GM18511 (cell line): ENCODE results near the gene ELMO1.

Experiments used
- ATAC-seq: cut with Tn5 transposase; IDR thresholded peaks from one replicate; pipeline ENCODE4 v1.9.1; 2021; ENCODE audit warnings: mild to moderate bottlenecking, moderate library complexity; ENCODE audit not compliant: unreplicated experiment

Gene ELMO1

GRCh38 chr7:36870625-36871354, 577.9 kb downstream of the ELMO1 start:
- no peak for ATAC-seq

DNA sequence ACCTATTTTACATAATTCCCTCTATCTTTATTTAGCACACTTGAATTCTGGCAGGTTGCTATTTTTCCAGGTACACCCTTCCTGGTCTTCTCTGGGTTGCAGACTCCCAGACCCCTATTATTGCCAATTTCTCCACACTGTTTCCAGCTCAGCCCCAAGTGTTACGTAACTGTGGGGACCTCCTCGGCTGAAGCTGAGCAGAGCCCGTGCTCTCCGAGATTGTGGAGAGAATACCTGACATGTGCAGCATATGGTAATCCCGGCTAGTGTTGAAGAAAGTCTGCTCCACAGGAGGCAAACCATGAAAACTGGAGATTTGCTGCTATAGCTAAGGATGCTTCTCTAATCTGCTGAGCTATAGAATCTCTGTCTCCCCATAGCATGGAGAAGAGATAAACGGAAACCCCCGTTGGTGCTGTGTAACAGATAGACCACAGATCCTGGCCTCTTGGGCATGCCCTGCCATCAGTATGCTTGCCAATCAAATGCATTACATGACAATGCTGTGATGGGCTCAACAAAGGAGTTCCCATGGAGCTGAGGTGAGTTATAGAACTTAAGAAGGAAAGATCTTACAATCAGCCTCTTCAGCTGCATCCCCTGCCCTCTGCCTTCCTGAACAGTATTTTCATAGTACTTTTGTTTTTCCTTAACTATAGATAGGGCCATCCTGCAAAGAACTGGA, 579.8 kb downstream of the ELMO1 start:
- ATAC-seq = no peak

DNA sequence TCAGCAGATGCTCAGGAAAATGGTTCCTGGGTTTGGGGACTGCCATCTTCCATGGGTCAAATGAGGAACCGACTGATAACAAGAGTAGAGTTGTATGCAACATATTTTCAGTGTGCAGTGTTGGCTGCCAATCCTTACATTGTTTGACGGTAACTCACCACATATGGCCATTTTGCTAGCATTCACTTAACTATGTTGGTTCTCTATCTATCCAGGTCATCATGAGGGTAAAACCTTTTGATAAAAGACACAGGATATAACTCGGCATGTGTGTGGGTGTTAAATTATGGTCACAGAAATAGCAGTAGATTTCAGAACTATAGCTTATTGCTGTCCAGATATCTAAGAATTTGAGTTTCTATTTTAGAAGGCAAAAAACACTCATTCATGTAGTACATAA, 583.6 kb downstream of the ELMO1 start:
- ATAC-seq = no peak

- no peak for ATAC-seq
Observed at GRCh38 chr7:36863901-36864701, 584.6 kb downstream of the ELMO1 start.

GRCh38 chr7:36862771-36863261, 585.8 kb downstream of the ELMO1 start:
- ATAC-seq = no peak

DNA sequence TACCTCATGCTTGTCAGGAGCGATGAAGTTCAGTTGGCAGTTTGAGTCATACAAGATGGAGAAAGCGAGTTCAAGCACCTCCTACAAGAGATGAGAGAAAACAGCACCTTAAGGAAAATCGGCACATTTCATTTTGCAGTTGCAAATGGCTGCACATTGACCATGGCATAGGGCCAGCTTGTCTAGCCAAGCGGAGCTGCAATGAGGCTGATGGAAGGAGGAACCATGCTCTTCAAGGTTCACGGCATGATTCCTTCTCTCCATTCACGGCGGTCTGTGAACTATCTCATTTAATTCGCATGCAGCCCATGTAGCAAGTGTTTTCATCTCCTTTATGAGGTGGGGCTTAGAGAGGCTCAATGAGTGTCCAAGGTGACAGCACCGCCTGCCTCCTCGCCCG, 587.0 kb downstream of the ELMO1 start:
- ATAC-seq = no peak

GRCh38 chr7:36860681-36861080, 588.0 kb downstream of the ELMO1 start:
- ATAC-seq = no peak

- no peak for ATAC-seq
Observed at GRCh38 chr7:36855330-36855729, 593.3 kb downstream of the ELMO1 start.

DNA sequence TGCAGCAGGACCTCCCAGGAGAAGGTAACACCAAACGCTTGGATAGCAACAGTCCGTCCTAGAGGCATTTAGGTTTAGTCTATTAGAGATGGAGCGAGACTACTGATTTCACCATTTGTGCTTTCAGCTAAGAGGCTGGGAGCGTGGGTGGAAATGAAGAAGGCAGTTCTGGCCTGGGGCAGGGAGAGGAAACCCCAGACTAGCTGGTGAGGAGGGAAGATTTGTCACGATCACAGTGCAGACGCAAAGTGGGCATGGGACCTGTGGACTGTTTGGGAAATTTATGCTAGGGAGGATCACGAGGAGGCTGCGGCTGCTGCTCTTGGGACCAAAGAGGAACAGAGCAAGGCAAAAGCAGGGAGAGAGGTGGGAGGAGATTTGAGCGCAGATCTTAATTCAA, 594.0 kb downstream of the ELMO1 start:
- no peak for ATAC-seq

DNA sequence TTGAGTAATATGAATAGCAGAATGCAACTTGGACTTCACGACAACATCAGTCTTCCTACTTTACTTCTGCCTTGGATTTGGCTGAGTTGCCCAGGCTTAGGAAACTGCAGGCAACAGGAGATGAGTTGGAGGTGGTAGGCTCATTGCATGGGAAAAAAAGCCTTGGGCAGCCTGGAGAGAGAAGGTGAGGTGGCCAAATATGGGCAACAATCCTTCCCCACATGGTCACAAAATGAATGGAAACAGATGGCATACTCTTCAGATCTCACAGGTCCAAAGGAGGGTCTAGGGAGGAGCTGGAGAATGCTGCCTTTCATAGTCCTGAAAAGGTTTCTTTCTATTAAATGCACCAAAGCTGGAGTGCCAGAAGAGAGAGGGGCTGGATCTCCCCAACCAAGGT, 595.7 kb downstream of the ELMO1 start:
- no peak for ATAC-seq

DNA sequence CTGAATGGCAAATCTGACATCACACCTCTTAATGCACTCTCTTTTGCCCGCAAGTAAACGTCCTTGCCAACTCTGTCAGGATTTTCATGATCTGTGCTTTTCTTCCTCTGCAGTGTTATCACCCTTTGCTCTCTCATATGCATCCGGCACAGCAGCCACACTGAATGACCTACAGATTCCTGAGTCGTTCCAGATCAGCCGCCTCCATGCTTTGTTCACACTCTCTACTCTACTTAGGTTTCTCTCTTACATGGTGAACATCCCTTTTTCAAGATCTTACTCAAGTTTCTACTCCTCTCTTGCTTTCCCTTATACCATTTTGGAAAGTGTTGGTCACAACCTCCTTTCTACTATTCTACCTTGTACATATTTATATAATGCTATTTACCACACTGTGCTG, 596.6 kb downstream of the ELMO1 start:
- ATAC-seq = no peak

DNA sequence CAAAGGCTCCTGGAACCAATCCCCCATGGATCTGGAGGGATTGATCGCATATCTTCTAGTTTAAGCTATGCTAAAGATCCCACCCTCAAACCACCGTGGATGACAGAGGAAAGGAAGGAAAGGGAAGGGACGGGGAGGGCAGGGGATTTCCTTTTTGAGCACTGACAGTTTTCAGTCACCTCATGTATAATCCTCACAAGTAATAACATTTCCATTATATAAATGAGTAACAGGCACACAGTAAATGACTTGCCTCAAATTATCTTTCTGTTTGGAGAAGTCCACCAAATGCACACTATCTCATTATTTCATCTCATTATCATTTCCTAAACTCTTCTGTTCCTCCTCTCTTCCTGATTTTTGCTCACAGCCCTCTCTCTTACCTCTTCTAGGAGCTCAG, 597.3 kb downstream of the ELMO1 start:
- no peak for ATAC-seq

GRCh38 chr7:36847946-36848345, 600.7 kb downstream of the ELMO1 start:
- no peak for ATAC-seq

DNA sequence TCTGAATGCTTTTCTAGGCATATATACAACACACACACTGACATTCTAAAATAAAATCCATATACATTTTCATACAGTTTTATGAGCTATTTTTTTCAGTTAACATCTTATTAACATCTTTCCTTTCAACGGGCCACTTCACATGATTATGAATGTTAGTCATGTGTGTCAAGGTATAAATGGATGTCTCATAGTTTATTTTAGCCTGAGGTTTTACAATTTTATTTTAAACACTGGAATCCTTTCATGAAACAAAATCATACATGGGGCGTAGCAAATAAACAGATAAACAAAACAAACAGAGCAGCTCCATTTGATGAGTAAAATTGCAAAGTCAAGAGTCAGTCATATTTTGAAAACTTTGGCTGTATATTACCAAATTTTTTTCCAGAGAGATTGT, 604.3 kb downstream of the ELMO1 start:
- no peak for ATAC-seq

DNA sequence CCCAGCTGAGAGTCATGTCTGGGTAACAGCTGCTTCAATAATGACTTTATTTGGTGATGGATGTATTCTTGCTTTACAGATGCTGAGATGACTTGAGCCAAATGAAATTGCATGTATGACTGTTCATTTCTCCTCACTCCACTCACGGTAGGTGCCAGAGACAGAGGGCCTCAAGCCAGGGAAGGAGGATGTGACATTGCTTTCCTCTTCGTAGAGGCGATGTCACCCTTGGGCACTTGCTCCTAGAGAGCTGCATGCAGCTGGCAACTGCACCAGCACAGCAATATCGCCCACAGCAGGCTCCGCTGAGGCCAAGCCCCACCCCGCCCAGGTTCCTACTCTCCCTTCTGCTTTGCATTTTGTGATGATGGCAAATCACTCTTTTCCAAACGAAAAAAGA, 607.8 kb downstream of the ELMO1 start:
- ATAC-seq = no peak

DNA sequence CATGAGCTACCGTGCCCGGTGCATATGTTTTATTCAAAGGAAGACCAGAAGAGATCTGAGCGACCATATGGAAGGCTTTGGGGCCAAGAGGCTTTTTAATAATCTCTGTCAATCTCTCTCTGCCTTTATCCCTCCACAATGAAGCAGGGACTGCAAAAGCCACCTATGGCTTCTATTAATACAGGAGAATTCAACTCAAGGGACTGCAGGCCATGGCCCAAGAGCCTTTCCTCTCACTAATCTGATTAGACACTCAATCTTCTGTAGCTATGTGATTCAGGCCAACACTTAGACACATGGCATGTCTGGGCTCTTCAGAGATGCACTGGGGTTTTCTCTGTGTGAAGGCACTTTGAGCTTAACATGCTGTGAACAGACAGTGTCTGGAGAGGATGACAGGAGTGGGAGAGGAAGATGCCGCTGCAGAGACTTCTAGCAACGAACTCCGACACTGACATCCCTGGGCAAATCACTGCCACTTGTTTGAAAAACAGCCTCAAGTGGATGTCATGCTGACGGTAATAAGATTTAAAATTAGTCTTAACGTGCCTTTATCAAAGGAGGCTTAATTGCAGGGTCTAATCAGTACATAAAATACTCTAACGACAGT, 609.9 kb downstream of the ELMO1 start:
- no peak for ATAC-seq

- no peak for ATAC-seq
Observed at GRCh38 chr7:36831049-36831448, 617.6 kb downstream of the ELMO1 start.

GRCh38 chr7:36827726-36828703, 620.6 kb downstream of the ELMO1 start:
- no peak for ATAC-seq

DNA sequence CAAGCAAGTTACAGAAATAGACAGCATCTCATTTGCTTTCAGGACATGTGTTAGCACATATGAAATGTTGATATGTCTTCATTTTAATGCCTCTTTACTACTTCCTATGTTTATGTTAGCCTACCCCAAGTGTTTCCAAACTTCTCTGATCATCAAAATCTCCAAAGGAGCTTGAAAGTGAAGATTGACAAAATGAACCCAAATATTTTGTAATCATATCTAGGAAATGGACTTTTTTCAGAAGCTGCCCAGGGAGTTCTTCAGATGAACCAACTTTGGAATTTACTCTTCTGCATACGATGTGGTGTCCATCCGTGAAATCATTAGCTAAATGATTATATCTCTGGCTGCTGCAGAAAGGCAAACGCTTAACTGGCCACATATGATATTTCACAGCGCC, 623.2 kb downstream of the ELMO1 start:
- no peak for ATAC-seq

DNA sequence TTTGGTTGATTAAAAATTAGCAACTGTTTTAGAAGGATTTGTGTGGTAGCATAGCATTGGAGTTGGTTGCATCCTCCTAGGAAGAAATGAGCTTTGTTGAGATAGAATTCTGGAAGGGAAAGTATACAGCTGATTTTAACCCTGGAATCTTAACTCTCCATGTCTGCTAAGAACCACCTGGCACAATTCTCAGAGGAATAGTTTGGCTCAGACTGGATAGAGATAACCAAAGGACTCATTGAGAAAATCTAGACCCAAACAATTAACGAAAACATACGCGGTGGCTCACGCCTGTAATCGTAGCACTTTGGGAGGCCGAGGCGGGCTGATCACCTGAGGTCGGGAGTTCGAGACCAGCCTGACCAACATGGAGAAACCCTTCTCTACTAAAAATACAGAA, 625.3 kb downstream of the ELMO1 start:
- no peak for ATAC-seq
